ENCODE data around the gene ANGPT4. TPM values are rescaled to one million over a fixed set of nuclear protein-coding genes. Genes with fewer than 3 reads are reported as not detected.

ANGPT4 gene
- total and polyA plus RNA-seq, 10 of the 15 experiments (the other 5 are each of a cell fraction or from before 2014, with no cell fraction given): 0.01 to 0.16 TPM; not detected in 8

- ChIA-PET CTCF (interaction anchor here (0.7 kb wide), 1 partner anchor 50 kb away, joined by 3 read pairs; no protein-coding TSS in a partner anchor), SMC1A (ENCODE audit: uncharacterized antibody, unreplicated experiment) (no interaction called here), POLR2A (no interaction called here), RAD21 (ENCODE audit: unreplicated experiment) (no interaction called here)
- H3K79me2 ChIP-seq (ENCODE audit: control insufficient read depth, insufficient read depth, low read length): no peaks in the 10 kb centered on the region
- FAIRE-seq: no peak
- intact Hi-C loops (cut with micrococcal nuclease; ENCODE audit: unreplicated experiment): no loop called here
- H3K9ac ChIP-seq (ENCODE audit: control insufficient read depth, insufficient read depth, low read length): no peak overlapping the region
- no peak overlapping the region for H3K4me3 ChIP-seq
- H3K36me3 ChIP-seq (ENCODE audit: control insufficient read depth in 2 of 2, insufficient read depth in 2 of 2, low read length in 1 of 2): no peaks in the 10 kb centered on the region
- BruUV-seq (replicated peaks): no TSS peak
- ATAC-seq: no peak
- no peaks in the 10 kb centered on the region; the same call in 2 of the 3 replicates for H3K9me3 ChIP-seq (replicated peaks; ENCODE audit: control insufficient read depth, insufficient read depth, low read length)
- in situ Hi-C loops (cut with MboI): no loop called here
- H3K27ac ChIP-seq (ENCODE audit: control insufficient read depth, insufficient read depth): no peak overlapping the region
- H3K4me2 ChIP-seq (ENCODE audit: control insufficient read depth, insufficient read depth): no peak overlapping the region
- TF ChIP-seq, protein P1, sequence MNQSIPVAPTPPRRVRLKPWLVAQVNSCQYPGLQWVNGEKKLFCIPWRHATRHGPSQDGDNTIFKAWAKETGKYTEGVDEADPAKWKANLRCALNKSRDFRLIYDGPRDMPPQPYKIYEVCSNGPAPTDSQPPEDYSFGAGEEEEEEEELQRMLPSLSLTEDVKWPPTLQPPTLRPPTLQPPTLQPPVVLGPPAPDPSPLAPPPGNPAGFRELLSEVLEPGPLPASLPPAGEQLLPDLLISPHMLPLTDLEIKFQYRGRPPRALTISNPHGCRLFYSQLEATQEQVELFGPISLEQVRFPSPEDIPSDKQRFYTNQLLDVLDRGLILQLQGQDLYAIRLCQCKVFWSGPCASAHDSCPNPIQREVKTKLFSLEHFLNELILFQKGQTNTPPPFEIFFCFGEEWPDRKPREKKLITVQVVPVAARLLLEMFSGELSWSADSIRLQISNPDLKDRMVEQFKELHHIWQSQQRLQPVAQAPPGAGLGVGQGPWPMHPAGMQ (IDR thresholded peaks at IDR 0.05; ENCODE audit: borderline replicate concordance): no peak
- TF ChIP-seq ASH2L (IDR thresholded peaks at IDR 0.05; ENCODE audit: borderline replicate concordance, low read depth) (no peak), KAT2A (conservative IDR thresholded peaks at IDR 0.05; ENCODE audit: control insufficient read depth, low read depth, low read length) (no peak), FOXK2 (IDR thresholded peaks at IDR 0.05) (no peak), REST (IDR thresholded peaks at IDR 0.05; ENCODE audit: low read depth, low read length) (no peak), SREBF1 (IDR thresholded peaks at IDR 0.05; ENCODE audit: low read length) (no peak), RAD51 (IDR thresholded peaks at IDR 0.05) (no peak), STAT3 (IDR thresholded peaks at IDR 0.05; ENCODE audit: low read depth, low read length) (no peak), SP1 (IDR thresholded peaks at IDR 0.05; ENCODE audit: low read depth, low read length) (no peak), POU2F2 (IDR thresholded peaks at IDR 0.05; ENCODE audit: borderline replicate concordance, low read depth, low read length) (no peak)
- TF ChIP-seq, protein P2, sequence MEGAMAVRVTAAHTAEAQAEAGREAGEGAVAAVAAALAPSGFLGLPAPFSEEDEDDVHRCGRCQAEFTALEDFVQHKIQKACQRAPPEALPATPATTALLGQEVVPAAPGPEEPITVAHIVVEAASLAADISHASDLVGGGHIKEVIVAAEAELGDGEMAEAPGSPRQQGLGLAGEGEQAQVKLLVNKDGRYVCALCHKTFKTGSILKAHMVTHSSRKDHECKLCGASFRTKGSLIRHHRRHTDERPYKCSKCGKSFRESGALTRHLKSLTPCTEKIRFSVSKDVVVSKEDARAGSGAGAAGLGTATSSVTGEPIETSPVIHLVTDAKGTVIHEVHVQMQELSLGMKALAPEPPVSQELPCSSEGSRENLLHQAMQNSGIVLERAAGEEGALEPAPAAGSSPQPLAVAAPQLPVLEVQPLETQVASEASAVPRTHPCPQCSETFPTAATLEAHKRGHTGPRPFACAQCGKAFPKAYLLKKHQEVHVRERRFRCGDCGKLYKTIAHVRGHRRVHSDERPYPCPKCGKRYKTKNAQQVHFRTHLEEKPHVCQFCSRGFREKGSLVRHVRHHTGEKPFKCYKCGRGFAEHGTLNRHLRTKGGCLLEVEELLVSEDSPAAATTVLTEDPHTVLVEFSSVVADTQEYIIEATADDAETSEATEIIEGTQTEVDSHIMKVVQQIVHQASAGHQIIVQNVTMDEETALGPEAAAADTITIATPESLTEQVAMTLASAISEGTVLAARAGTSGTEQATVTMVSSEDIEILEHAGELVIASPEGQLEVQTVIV (IDR thresholded peaks at IDR 0.05; ENCODE audit: borderline replicate concordance, partially characterized antibody): no peak
- no peaks in the 10 kb centered on the region for H3K4me1 ChIP-seq (ENCODE audit: control insufficient read depth, insufficient read depth, low read length)
- WGBS (ENCODE audit: insufficient coverage, insufficient replicate concordance, low lambda C conversion rate, missing lambda C conversion rate): 12% methylated on average over 4 of the region's 4 CpGs
- H3K27me3 ChIP-seq (replicated peaks in 1 of 2; ENCODE audit: control insufficient read depth in 2 of 2, insufficient read depth in 2 of 2, low read length in 1 of 2): no peaks in the 10 kb centered on the region; a peak in 2 of 4 replicates
- no peak overlapping the region for H2AFZ ChIP-seq (ENCODE audit: control insufficient read depth, low read depth, low read length)
- no peaks in the 10 kb centered on the region for H4K20me1 ChIP-seq (ENCODE audit: control insufficient read depth, insufficient read depth)
- DNase-seq (ENCODE audit: low read depth, low spot score): no peak
Observed at GRCh38 chr20:905396-905961, 10.7 kb downstream of the ANGPT4 start.
